Spleen (tissue), 11 donors: ENCODE measurements around the gene ABCA4. TPM values are rescaled to one million over a fixed set of nuclear protein-coding genes. Genes with fewer than 3 reads are reported as not detected.

Experiments
- DNase-seq: peaks from one replicate; pipeline ENCODE4 v3.0.0-alpha.2; 2020
- H3K27ac ChIP-seq, 8 donors: fragments of 200-600 bp; sonication (generic) in 7 of 8; 1 replicate in 4 of 8; 2 replicates in 4 of 8; pipeline versions ENCODE4 v1.5.0 to v1.8.0; 2016 to 2021; ENCODE audit warnings: inconsistent platforms in 4 of 8, mild to moderate bottlenecking in 4 of 8, moderate library complexity in 1 of 8
- H3K27me3 ChIP-seq, 7 donors: fragments of 200-600 bp; sonication (generic) in 6 of 7; replicated peaks in 1 of 7; 1 replicate in 4 of 7; 2 replicates in 3 of 7; pipeline versions ENCODE4 v1.5.0 to v1.8.0; 2016 to 2021; ENCODE audit warnings: inconsistent platforms in 3 of 7, mild to moderate bottlenecking in 1 of 7
- H3K36me3 ChIP-seq, 6 donors: fragments of 200-600 bp; sonication (generic) in 5 of 6; 1 replicate in 4 of 6; 2 replicates in 2 of 6; pipeline versions ENCODE4 v1.5.0 to v1.8.0; 2016 to 2021; ENCODE audit warnings: inconsistent platforms in 2 of 6
- H3K4me1 ChIP-seq, 6 donors: fragments of 200-600 bp; sonication (generic) in 5 of 6; 1 replicate in 3 of 6; 2 replicates in 3 of 6; pipeline versions ENCODE4 v1.5.0 to v1.8.0; 2016 to 2021; ENCODE audit warnings: inconsistent platforms in 3 of 6
- H3K4me3 ChIP-seq, 8 donors: fragments of 200-600 bp; sonication (generic) in 7 of 8; 1 replicate in 4 of 8; 2 replicates in 4 of 8; pipeline versions ENCODE4 v1.5.0 to v1.8.0; 2016 to 2021; ENCODE audit warnings: inconsistent platforms in 4 of 8, mild to moderate bottlenecking in 4 of 8, moderate library complexity in 2 of 8
- H3K9me3 ChIP-seq, 8 donors: fragments of 200-600 bp; sonication (generic) in 7 of 8; 1 replicate in 4 of 8; 2 replicates in 4 of 8; pipeline versions ENCODE4 v1.5.0 to v1.8.0; 2016 to 2021; ENCODE audit warnings: inconsistent platforms in 4 of 8
- CTCF ChIP-seq, 11 experiments: fragments of 200-600 bp in 7 of 11; fragments of 450-650 bp in 4 of 11; sonication (generic) in 4 of 11; IDR thresholded peaks in 8 of 11; conservative IDR thresholded peaks in 3 of 11; 1 replicate in 7 of 11; 2 replicates in 4 of 11; pipeline versions ENCODE4 v1.4.0 to v1.8.0; 2016 to 2021; ENCODE audit warnings: antibody characterized with exemption in 11 of 11, inconsistent platforms in 4 of 11, mild to moderate bottlenecking in 1 of 11
- POLR2A ChIP-seq, 3 donors: fragments of 450-650 bp; IDR thresholded peaks; one replicate each; pipeline ENCODE4 v1.5.1; 2017; ENCODE audit warnings: antibody characterized with exemption in 3 of 3, mild to moderate bottlenecking in 1 of 3
- POLR2AphosphoS5 ChIP-seq, 3 donors: sonication (generic); formaldehyde crosslinking; IDR thresholded peaks; one replicate each; pipeline ENCODE4 v1.5.1; 2017; ENCODE audit warnings: antibody characterized with exemption in 3 of 3
- WGBS, 5 donors: extraction: QIAGEN DNeasy Blood & Tissue Kit in 3 of 5; methylation state at CpG; one replicate each; pipeline versions ENCODE4 v1.1.5 to v1.1.7; 2013 to 2018; 5-methylcytosine and 5-hydroxymethylcytosine counted together
- intact Hi-C: fragments of 100-400 bp; cut with DNase I; formaldehyde crosslinking; loops from one replicate; pipeline ENCODE4 v1.15.0; 2023; ENCODE audit warnings: low total_unique reads
- polyA plus RNA-seq, 3 donors: library from polyadenylated mRNA; stranded (reverse); fragments of 200-250 nt; gene quantifications; one replicate each; pipeline ENCODE4 v1.2.1, GENCODE V29; 2013
- total RNA-seq, 7 donors: library from RNA; depleted of rRNA in 3 of 7; stranded (reverse); fragments of >200 nt in 3 of 7; fragmentation: NEBNext Ultra II Directional in 4 of 7; extraction: Animal tissue kit (Norgen Biotek cat#: 25700) in 4 of 7; gene quantifications; one replicate each; pipeline versions ENCODE4 v1.1.0 to v1.2.1, GENCODE V29; 2016 to 2021
- donor health status: healthy with polysubstance abuse.
- donor health status: DM: no; HTN: no; CAD: no; lungs with moderate emphysema.
- donor health status: DM: no; HTN: no; CAD: no.
- donor health status: Bipolar disorder and iron deficiency.
- donor health status: healthy.
- donor health status: DM: no; HTN: no; CAD: no.
- donor health status: DM: yes; HTN: yes; CAD: no.

The ABCA4 gene
- total and polyA plus RNA-seq, 10 donors: 0.04 to 0.64 (median 0.24) TPM

DNA sequence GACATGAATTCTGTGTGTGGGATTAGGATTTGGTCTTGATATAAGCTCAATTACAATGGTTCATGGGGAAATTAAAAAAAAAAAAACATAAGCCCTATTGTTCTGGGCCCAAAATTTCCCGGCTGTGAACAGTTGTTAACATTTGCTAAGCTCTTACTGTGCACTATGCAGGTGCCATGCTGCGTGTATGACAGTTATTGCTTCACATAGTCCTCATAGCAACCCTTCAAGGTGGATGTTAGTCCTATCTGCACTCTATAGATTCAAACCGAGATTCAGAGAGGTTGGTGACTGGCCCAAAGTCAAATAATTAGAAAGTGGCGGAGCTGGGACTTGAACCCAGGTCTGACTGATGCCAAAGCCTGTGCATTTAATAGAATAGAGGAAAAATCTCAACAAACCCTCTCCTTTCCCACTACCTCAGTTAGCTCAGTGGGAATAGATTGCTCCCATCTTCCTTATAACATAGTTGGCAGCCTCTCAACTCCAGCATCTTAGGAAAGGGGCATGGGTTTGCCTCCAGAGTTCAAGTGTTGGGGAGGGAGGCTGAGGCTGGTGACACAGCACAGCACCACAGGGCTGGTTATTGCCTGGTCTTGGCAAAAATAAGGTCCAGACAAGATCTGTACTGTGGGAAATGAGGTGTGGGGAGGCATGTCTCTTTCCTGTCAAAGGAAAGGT lies 156.7 kb downstream of the ABCA4 start:
- H3K9me3 ChIP-seq: no peaks in the 10 kb centered on the region
- 83 to 97% (median 91%) methylated on average over 4 of the region's 4 CpGs for WGBS, 5 donors
- H3K27ac ChIP-seq: no peak overlapping the region
- no peak for TF ChIP-seq CTCF (IDR thresholded peaks at IDR 0.05 in 8 of 11, conservative IDR thresholded peaks at IDR 0.05 in 3 of 11)
- TF ChIP-seq POLR2A (IDR thresholded peaks at IDR 0.05): no peak
- TF ChIP-seq POLR2AphosphoS5 (IDR thresholded peaks at IDR 0.05): no peak
- no peaks in the 10 kb centered on the region for H3K36me3 ChIP-seq
- no peak for DNase-seq
- intact Hi-C loops: no loop called here
- no peaks in the 10 kb centered on the region for H3K27me3 ChIP-seq
- no peak overlapping the region for H3K4me3 ChIP-seq
- H3K4me1 ChIP-seq: peaks cover 0 to 2% (median 0%) of the 10 kb centered on the region in 6 donors

GRCh38 chr1:93963585-93963984 lies 157.4 kb downstream of the ABCA4 start:
- DNase-seq: no peak
- no peaks in the 10 kb centered on the region for H3K36me3 ChIP-seq
- H3K4me3 ChIP-seq: no peak overlapping the region
- H3K9me3 ChIP-seq: no peaks in the 10 kb centered on the region
- 80 to 92% (median 89%) methylated on average over 9 of the region's 9 CpGs for WGBS, 5 donors
- H3K27ac ChIP-seq: no peak overlapping the region
- H3K4me1 ChIP-seq: peaks cover 0 to 6% (median 0%) of the 10 kb centered on the region in 6 donors
- TF ChIP-seq POLR2A (IDR thresholded peaks at IDR 0.05) (no peak), POLR2AphosphoS5 (IDR thresholded peaks at IDR 0.05) (no peak), CTCF (IDR thresholded peaks at IDR 0.05 in 8 of 11, conservative IDR thresholded peaks at IDR 0.05 in 3 of 11) (no peak)
- intact Hi-C loops: no loop called here
- H3K27me3 ChIP-seq: no peaks in the 10 kb centered on the region

- H3K4me1 ChIP-seq: peaks cover 0 to 6% (median 0%) of the 10 kb centered on the region in 6 donors
- no peaks in the 10 kb centered on the region for H3K36me3 ChIP-seq
- no peak for DNase-seq
- no peaks in the 10 kb centered on the region for H3K27me3 ChIP-seq
- no peak overlapping the region for H3K27ac ChIP-seq
- no peak overlapping the region for H3K4me3 ChIP-seq
- peaks cover 0 to 7% (median under 1%) of the 10 kb centered on the region in 8 donors for H3K9me3 ChIP-seq
- 91 to 98% (median 97%) methylated on average over 3 of the region's 3 CpGs for WGBS, 5 donors
- intact Hi-C loops: no loop called here
- TF ChIP-seq POLR2AphosphoS5 (IDR thresholded peaks at IDR 0.05) (no peak), CTCF (IDR thresholded peaks at IDR 0.05 in 8 of 11, conservative IDR thresholded peaks at IDR 0.05 in 3 of 11) (no peak), POLR2A (IDR thresholded peaks at IDR 0.05) (no peak)
Measured at GRCh38 chr1:93961906-93962305, 159.0 kb downstream of the ABCA4 start.

GRCh38 chr1:93961443-93961842 lies 159.5 kb downstream of the ABCA4 start:
- DNase-seq: no peak
- Histone ChIP-seq H3K27ac (no peak overlapping the region), H3K27me3 (no peaks in the 10 kb centered on the region), H3K4me3 (no peak overlapping the region), H3K9me3 (peaks cover 0 to 12% (median 5%) of the 10 kb centered on the region in 8 donors), H3K4me1 (peaks cover 0 to 6% (median 0%) of the 10 kb centered on the region in 6 donors), H3K36me3 (no peaks in the 10 kb centered on the region)
- intact Hi-C loops: no loop called here
- 69 to 85% (median 74%) methylated on average over 2 of the region's 2 CpGs for WGBS, 5 donors
- no peak for TF ChIP-seq CTCF (IDR thresholded peaks at IDR 0.05 in 8 of 11, conservative IDR thresholded peaks at IDR 0.05 in 3 of 11)
- no peak for TF ChIP-seq POLR2AphosphoS5 (IDR thresholded peaks at IDR 0.05)
- TF ChIP-seq POLR2A (IDR thresholded peaks at IDR 0.05): no peak
